NOMO-1 (cell line): ENCODE data around the gene SPI1.
"Not testable (repeated sequence)": the region's sequence is repeated elsewhere in the genome, so short reads cannot be mapped to it uniquely, and the experiment has no call there.

Experiments used
- DNase-seq, 2 experiments: peaks; one replicate each; lab custom pipeline; 2025; ENCODE audit not compliant: unreplicated experiment in 2 of 2; lab: John Stamatoyannopoulos, UW

The SPI1 gene

GRCh38 chr11:47328449-47329390 is 49.6 kb downstream of the SPI1 start:
- peak; percentile 33 to 41 for DNase-seq

- no peak for DNase-seq
Observed at GRCh38 chr11:47327949-47328348, 50.4 kb downstream of the SPI1 start.

- no peak for DNase-seq
Observed at GRCh38 chr11:47327025-47327424, 51.3 kb downstream of the SPI1 start.

- no peak for DNase-seq
Observed at GRCh38 chr11:47326198-47326597, 52.1 kb downstream of the SPI1 start.

- DNase-seq = no peak
Observed at GRCh38 chr11:47325271-47326041, 52.9 kb downstream of the SPI1 start.

GRCh38 chr11:47324520-47324919 is 53.8 kb downstream of the SPI1 start:
- no peak for DNase-seq

GRCh38 chr11:47318166-47318565 is 60.2 kb downstream of the SPI1 start:
- DNase-seq = no peak

GRCh38 chr11:47317064-47317828 is 61.1 kb downstream of the SPI1 start:
- peak; percentile 15 to 32 for DNase-seq

GRCh38 chr11:47316501-47316900 is 61.8 kb downstream of the SPI1 start:
- DNase-seq = not testable (repeated sequence)

GRCh38 chr11:47314992-47315391 is 63.4 kb downstream of the SPI1 start:
- no peak for DNase-seq

- no peak for DNase-seq
Observed at GRCh38 chr11:47308050-47308823, 70.1 kb downstream of the SPI1 start.

GRCh38 chr11:47306484-47306844 is 71.9 kb downstream of the SPI1 start:
- no peak for DNase-seq

- no peak for DNase-seq
Observed at GRCh38 chr11:47305734-47306483, 72.4 kb downstream of the SPI1 start.
